ENCODE data around the gene STK4. TPM values are rescaled to one million over a fixed set of nuclear protein-coding genes. Genes with fewer than 3 reads are reported as not detected.

STK4 gene
- total RNA-seq, 1 experiment from 2014 or later: 43.0 TPM

- Histone ChIP-seq H2BK20ac (ENCODE audit: low read depth, low read length, poor library complexity, severe bottlenecking) (no peak overlapping the region), H3K9ac (ENCODE audit: extremely low read depth, insufficient read length, low read length) (no peak overlapping the region), H3K4me2 (ENCODE audit: insufficient read depth, insufficient read length, low read length) (no peak overlapping the region), H2BK12ac (ENCODE audit: insufficient read length, low read depth, low read length) (no peak overlapping the region), H3K79me1 (ENCODE audit: insufficient read depth, low read depth, low read length, poor library complexity, severe bottlenecking) (no peaks in the 10 kb centered on the region), H3K23ac (ENCODE audit: insufficient read length, low read depth, low read length) (peak overlapping the region; percentile 23), H2BK120ac (ENCODE audit: low read depth, low read length, poor library complexity, severe bottlenecking) (no peak overlapping the region), H2BK5ac (ENCODE audit: insufficient read length, low read length) (no peak overlapping the region), H3K18ac (ENCODE audit: insufficient read length, low read depth, low read length) (no peak overlapping the region), H3K56ac (ENCODE audit: insufficient read length, low read depth, low read length) (no peak overlapping the region), H4K5ac (ENCODE audit: insufficient read length, low read depth, low read length) (no peak overlapping the region), H2BK15ac (ENCODE audit: low read depth, low read length) (no peak overlapping the region), H3K27ac (ENCODE audit: insufficient read length, low read depth, low read length) (no peak overlapping the region), H4K20me1 (ENCODE audit: control insufficient read depth, insufficient read depth, insufficient read length) (no peaks in the 10 kb centered on the region), H2AFZ (ENCODE audit: low read length) (no peak overlapping the region), H3K27me3 (ENCODE audit: insufficient read depth, low read length) (no peaks in the 10 kb centered on the region), H3K9me3 (ENCODE audit: control insufficient read depth, low read depth, low read length) (no peaks in the 10 kb centered on the region), H3K4me1 (ENCODE audit: insufficient read depth, low read length) (no peaks in the 10 kb centered on the region), H3T11ph (ENCODE audit: low read length) (no peak overlapping the region), H3K14ac (ENCODE audit: insufficient read depth, low read length) (no peak overlapping the region), H3K79me2 (ENCODE audit: insufficient read depth, low read length) (no peaks in the 10 kb centered on the region; the same call in 1 of the 2 replicates), H3K23me2 (ENCODE audit: insufficient read length, low read depth, low read length, poor library complexity, severe bottlenecking) (no peaks in the 10 kb centered on the region), H4K91ac (ENCODE audit: insufficient read length, low read depth, low read length) (no peak overlapping the region), H3K4ac (ENCODE audit: low read depth, low read length) (no peak overlapping the region), H4K8ac (replicated peaks; ENCODE audit: insufficient read length, low read depth, low read length) (no peak overlapping the region), H2AK5ac (ENCODE audit: insufficient read length, low read length) (no peak overlapping the region)
- no peak for DNase-seq
- TF ChIP-seq, protein P1, sequence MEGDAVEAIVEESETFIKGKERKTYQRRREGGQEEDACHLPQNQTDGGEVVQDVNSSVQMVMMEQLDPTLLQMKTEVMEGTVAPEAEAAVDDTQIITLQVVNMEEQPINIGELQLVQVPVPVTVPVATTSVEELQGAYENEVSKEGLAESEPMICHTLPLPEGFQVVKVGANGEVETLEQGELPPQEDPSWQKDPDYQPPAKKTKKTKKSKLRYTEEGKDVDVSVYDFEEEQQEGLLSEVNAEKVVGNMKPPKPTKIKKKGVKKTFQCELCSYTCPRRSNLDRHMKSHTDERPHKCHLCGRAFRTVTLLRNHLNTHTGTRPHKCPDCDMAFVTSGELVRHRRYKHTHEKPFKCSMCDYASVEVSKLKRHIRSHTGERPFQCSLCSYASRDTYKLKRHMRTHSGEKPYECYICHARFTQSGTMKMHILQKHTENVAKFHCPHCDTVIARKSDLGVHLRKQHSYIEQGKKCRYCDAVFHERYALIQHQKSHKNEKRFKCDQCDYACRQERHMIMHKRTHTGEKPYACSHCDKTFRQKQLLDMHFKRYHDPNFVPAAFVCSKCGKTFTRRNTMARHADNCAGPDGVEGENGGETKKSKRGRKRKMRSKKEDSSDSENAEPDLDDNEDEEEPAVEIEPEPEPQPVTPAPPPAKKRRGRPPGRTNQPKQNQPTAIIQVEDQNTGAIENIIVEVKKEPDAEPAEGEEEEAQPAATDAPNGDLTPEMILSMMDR (conservative IDR thresholded peaks at IDR 0.05): no peak
- WGBS (ENCODE audit: extremely low coverage, insufficient read length, low lambda C conversion rate): no CpG with 5 or more reads among the region's 4 CpGs
- peaks cover 3% of the 10 kb centered on the region in 2 experiments; a peak in 3 of 4 replicates for H3K4me1 Mint-ChIP-seq
- no peak overlapping the region for H3K4me3 Mint-ChIP-seq
- H3K27ac Mint-ChIP-seq: no peak overlapping the region; a peak in 1 of 7 replicates
- H3K36me3 Mint-ChIP-seq (ENCODE audit: insufficient read depth in 1 of 3, low read depth in 3 of 3): peaks cover 5 to 14% (median 12%) of the 10 kb centered on the region in 3 experiments; a peak in 6 of 7 replicates
- no peaks in the 10 kb centered on the region; a peak in 1 of 5 replicates for H3K9me3 Mint-ChIP-seq
- no peaks in the 10 kb centered on the region for H3K27me3 Mint-ChIP-seq (ENCODE audit: low read depth)
Measured at GRCh38 chr20:45060294-45060693, 94.0 kb downstream of the STK4 start.

All from H9 (cell line).